ENCODE measurements around the gene PSKH1. TPM values are rescaled to one million over a fixed set of nuclear protein-coding genes. Genes with fewer than 3 reads are reported as not detected.
A peak's percentile ranks its signal among the peaks of the same experiment; 100 is the strongest.

The PSKH1 gene
- polyA plus RNA-seq, 1 donor (not counting 4 experiments of a cell fraction or from before 2014, with no cell fraction given): 10.7 TPM

- dilution Hi-C loops (cut with MboI; ENCODE audit: extremely low pct_ligation_motif_present, low sequenced_read_pairs): no loop called here
- DNase-seq (ENCODE audit: low read depth, low spot score) (no peak), FAIRE-seq (no peak)
- H3K27me3 ChIP-seq (ENCODE audit: control insufficient read depth, extremely low read depth, insufficient read depth, low read length): no peaks in the 10 kb centered on the region
- no peaks in the 10 kb centered on the region for H3K9me3 ChIP-seq (ENCODE audit: control insufficient read depth, low read depth, low read length)
- peak overlapping the region; percentile 63 for H3K4me2 ChIP-seq (ENCODE audit: control insufficient read depth, extremely low read depth, insufficient read depth, low read depth, low read length)
- no peak overlapping the region for H3K4me3 ChIP-seq (ENCODE audit: control insufficient read depth in 2 of 3, extremely low read depth in 1 of 3, insufficient read depth in 2 of 3, low read depth in 1 of 3, low read length in 3 of 3)
- H4K20me1 ChIP-seq (ENCODE audit: control insufficient read depth, extremely low read depth, insufficient read depth, low read length): peaks cover 3% of the 10 kb centered on the region
- H3K79me2 ChIP-seq (ENCODE audit: control insufficient read depth, insufficient read depth, low read length): peaks cover 5% of the 10 kb centered on the region
- peaks cover 27% of the 10 kb centered on the region for H3K4me1 ChIP-seq (ENCODE audit: control insufficient read depth, extremely low read depth, insufficient read depth, low read length)
- no peak for TF ChIP-seq EZH2 (IDR thresholded peaks at IDR 0.05; ENCODE audit: low read length)
- TF ChIP-seq, protein P1, sequence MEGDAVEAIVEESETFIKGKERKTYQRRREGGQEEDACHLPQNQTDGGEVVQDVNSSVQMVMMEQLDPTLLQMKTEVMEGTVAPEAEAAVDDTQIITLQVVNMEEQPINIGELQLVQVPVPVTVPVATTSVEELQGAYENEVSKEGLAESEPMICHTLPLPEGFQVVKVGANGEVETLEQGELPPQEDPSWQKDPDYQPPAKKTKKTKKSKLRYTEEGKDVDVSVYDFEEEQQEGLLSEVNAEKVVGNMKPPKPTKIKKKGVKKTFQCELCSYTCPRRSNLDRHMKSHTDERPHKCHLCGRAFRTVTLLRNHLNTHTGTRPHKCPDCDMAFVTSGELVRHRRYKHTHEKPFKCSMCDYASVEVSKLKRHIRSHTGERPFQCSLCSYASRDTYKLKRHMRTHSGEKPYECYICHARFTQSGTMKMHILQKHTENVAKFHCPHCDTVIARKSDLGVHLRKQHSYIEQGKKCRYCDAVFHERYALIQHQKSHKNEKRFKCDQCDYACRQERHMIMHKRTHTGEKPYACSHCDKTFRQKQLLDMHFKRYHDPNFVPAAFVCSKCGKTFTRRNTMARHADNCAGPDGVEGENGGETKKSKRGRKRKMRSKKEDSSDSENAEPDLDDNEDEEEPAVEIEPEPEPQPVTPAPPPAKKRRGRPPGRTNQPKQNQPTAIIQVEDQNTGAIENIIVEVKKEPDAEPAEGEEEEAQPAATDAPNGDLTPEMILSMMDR (optimal IDR thresholded peaks at IDR 0.05 in 1 of 3, IDR thresholded peaks at IDR 0.05 in 1 of 3, conservative IDR thresholded peaks at IDR 0.05 in 1 of 3; ENCODE audit: extremely low read depth in 1 of 3, insufficient read depth in 2 of 3, low read length in 3 of 3): no peak
- H2AFZ ChIP-seq (ENCODE audit: control insufficient read depth, low read length): no peak overlapping the region
- H3K27ac ChIP-seq (ENCODE audit: control insufficient read depth, insufficient read depth, low read length): peak overlapping the region; percentile 11
- H3K9me1 ChIP-seq (ENCODE audit: control insufficient read depth, extremely low read depth, insufficient read depth, low read length): no peaks in the 10 kb centered on the region
- no peak overlapping the region for H3K9ac ChIP-seq (ENCODE audit: control insufficient read depth, extremely low read depth, insufficient read depth, low read length)
- peaks cover 3 to 9% of the 10 kb centered on the region in 2 experiments for H3K36me3 ChIP-seq (ENCODE audit: control insufficient read depth in 2 of 2, extremely low read depth in 1 of 2, insufficient read depth in 2 of 2, low read length in 2 of 2)
These were observed 40.8 kb downstream of the PSKH1 start for GRCh38 chr16:67933805-67934204.

DNA sequence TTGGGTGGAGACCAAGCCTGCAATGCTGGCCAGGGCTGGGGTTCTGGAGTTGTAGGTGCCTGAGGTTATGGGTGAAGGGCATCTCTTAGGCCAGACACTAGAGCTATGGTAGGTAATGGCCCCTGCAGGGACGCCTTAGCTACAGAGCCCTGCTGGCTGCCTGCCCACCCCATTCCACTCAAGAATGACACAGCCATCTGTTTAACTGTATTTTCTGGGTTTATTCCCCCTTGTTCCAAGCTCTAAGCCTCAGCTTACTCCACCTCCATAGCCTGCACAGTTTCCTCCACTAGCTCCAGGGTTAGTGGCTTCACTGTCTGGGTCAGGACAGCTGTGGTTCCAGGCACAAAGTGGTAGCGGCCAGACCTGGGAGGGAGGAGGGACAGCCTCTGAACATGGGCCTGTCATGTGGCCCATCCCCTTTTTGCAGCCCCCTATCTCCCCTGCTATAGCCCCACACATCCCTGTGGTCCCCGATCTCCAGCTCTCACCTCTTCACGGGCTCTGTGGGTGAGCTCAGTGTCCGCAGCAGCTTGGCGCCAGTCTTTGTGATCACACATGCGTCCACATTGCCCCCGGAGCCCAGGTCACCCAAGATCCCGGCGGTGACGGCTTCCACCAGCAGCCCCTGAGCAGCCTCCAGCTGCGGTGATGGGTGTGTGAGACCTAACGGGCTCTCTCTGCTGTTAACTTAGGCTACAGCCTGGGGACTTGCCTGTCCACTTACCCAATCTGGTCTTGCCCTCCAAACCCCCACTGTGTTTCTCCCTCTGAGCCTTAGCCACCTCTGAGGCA is 41.4 kb downstream of the PSKH1 start:
- no peaks in the 10 kb centered on the region for H3K27me3 ChIP-seq (ENCODE audit: control insufficient read depth, extremely low read depth, insufficient read depth, low read length)
- H4K20me1 ChIP-seq (ENCODE audit: control insufficient read depth, extremely low read depth, insufficient read depth, low read length): no peaks in the 10 kb centered on the region
- H3K36me3 ChIP-seq (ENCODE audit: control insufficient read depth in 2 of 2, extremely low read depth in 1 of 2, insufficient read depth in 2 of 2, low read length in 2 of 2): peaks cover 3 to 11% of the 10 kb centered on the region in 2 experiments
- DNase-seq (ENCODE audit: low read depth, low spot score) (no peak), FAIRE-seq (no peak)
- peak overlapping the region; percentile 60 for H3K27ac ChIP-seq (ENCODE audit: control insufficient read depth, insufficient read depth, low read length)
- peak overlapping the region; percentile 89 to 95 (median 91) for H3K4me3 ChIP-seq (ENCODE audit: control insufficient read depth in 2 of 3, extremely low read depth in 1 of 3, insufficient read depth in 2 of 3, low read depth in 1 of 3, low read length in 3 of 3)
- H3K4me2 ChIP-seq (ENCODE audit: control insufficient read depth, extremely low read depth, insufficient read depth, low read depth, low read length): peak overlapping the region; percentile 63
- H3K9me3 ChIP-seq (ENCODE audit: control insufficient read depth, low read depth, low read length): no peaks in the 10 kb centered on the region
- TF ChIP-seq, protein P1 (optimal IDR thresholded peaks at IDR 0.05 in 1 of 3, IDR thresholded peaks at IDR 0.05 in 1 of 3, conservative IDR thresholded peaks at IDR 0.05 in 1 of 3; ENCODE audit: extremely low read depth in 1 of 3, insufficient read depth in 2 of 3, low read length in 3 of 3): no peak
- TF ChIP-seq EZH2 (IDR thresholded peaks at IDR 0.05; ENCODE audit: low read length): no peak
- H3K79me2 ChIP-seq (ENCODE audit: control insufficient read depth, insufficient read depth, low read length): peaks cover 5% of the 10 kb centered on the region
- H3K9ac ChIP-seq (ENCODE audit: control insufficient read depth, extremely low read depth, insufficient read depth, low read length): peak overlapping the region; percentile 92
- no peak overlapping the region for H2AFZ ChIP-seq (ENCODE audit: control insufficient read depth, low read length)
- H3K4me1 ChIP-seq (ENCODE audit: control insufficient read depth, extremely low read depth, insufficient read depth, low read length): peaks cover 27% of the 10 kb centered on the region
- dilution Hi-C loops (cut with MboI; ENCODE audit: extremely low pct_ligation_motif_present, low sequenced_read_pairs): no loop called here
- no peaks in the 10 kb centered on the region for H3K9me1 ChIP-seq (ENCODE audit: control insufficient read depth, extremely low read depth, insufficient read depth, low read length)

Data from keratinocyte (primary cell).